Measurements from ENCODE around the gene MEF2C. TPM values are rescaled to one million over a fixed set of nuclear protein-coding genes. Genes with fewer than 3 reads are reported as not detected.

Gene MEF2C
- total and polyA plus RNA-seq, 2 experiments from 2014 or later: 0.97 to 1.6 TPM

- no peak for TF ChIP-seq STAT1 (IDR thresholded peaks at IDR 0.05; ENCODE audit: unreplicated experiment)
- TF ChIP-seq ETS1 (IDR thresholded peaks at IDR 0.05): no peak
- no peak for TF ChIP-seq ZNF462 (CRISPR knock-in tag; IDR thresholded peaks at IDR 0.05)
Measured at GRCh38 chr5:88756953-88757352, 126.0 kb downstream of the MEF2C start (continued).

- no peaks in the 10 kb centered on the region for H3K9me3 Mint-ChIP-seq
- no peak overlapping the region for H3K4me3 Mint-ChIP-seq
- Histone ChIP-seq H3K36me3 (ENCODE audit: insufficient read depth) (no peaks in the 10 kb centered on the region), H3K9me2 (ENCODE audit: insufficient read depth) (no peaks in the 10 kb centered on the region), H2AFZ (no peak overlapping the region), H3K4me2 (no peak overlapping the region), H3K27me3 (ENCODE audit: insufficient read depth) (no peaks in the 10 kb centered on the region), H3K4me1 (ENCODE audit: insufficient read depth) (no peaks in the 10 kb centered on the region), H4K20me1 (replicated peaks; ENCODE audit: insufficient read depth) (no peaks in the 10 kb centered on the region), H3K4me3 (no peak overlapping the region), H3F3A (replicated peaks; ENCODE audit: low read depth) (no peaks in the 10 kb centered on the region), H3K79me2 (replicated peaks; ENCODE audit: insufficient read depth) (no peaks in the 10 kb centered on the region), H3K27ac (ENCODE audit: low read depth) (no peak overlapping the region)
- no peaks in the 10 kb centered on the region for H3K4me1 Mint-ChIP-seq
- DNase-seq (ENCODE audit: low spot score) (no peak), ATAC-seq (no peak)
- H3K27ac Mint-ChIP-seq: no peak overlapping the region
- H3K27me3 Mint-ChIP-seq (ENCODE audit: insufficient read depth, low read depth, poor library complexity): no peaks in the 10 kb centered on the region
- no peaks in the 10 kb centered on the region for H3K36me3 Mint-ChIP-seq (ENCODE audit: low read depth)
- TF ChIP-seq CTCF (conservative IDR thresholded peaks at IDR 0.05; ENCODE audit: low read depth in 2 of 2): no peak
- no peak for TF ChIP-seq ZNF331 (CRISPR knock-in tag; IDR thresholded peaks at IDR 0.05; ENCODE audit: low read depth)
- TF ChIP-seq JUNB (IDR thresholded peaks at IDR 0.05; ENCODE audit: unreplicated experiment): no peak
- no peak for TF ChIP-seq ZNF462 (CRISPR knock-in tag; IDR thresholded peaks at IDR 0.05)
- no peak for TF ChIP-seq CREB1 (CRISPR knock-in tag; IDR thresholded peaks at IDR 0.05; ENCODE audit: low read depth)
Measured at GRCh38 chr5:88748666-88749065, 134.3 kb downstream of the MEF2C start.
